Fibroblast of gingiva (primary cell): ENCODE results near the gene UCN.
A peak's percentile ranks its signal among the peaks of the same experiment; 100 is the strongest.
"Not testable (repeated sequence)": the region's sequence is repeated elsewhere in the genome, so short reads cannot be mapped to it uniquely, and the experiment has no call there.

Experiments used
- DNase-seq: peaks from one replicate; pipeline ENCODE4 v3.0.0-alpha.2; 2011; ENCODE audit warnings: low read depth

The UCN gene

GRCh38 chr2:27308359-27308881 lies at the start of gene UCN:
UCN (minus strand) TSS chr2:27308445; CDS start chr2:27307895, 550 bp downstream.
- peak; percentile 19 for DNase-seq

- DNase-seq, result peak; percentile 94
Observed at GRCh38 chr2:27356382-27357181, 48.3 kb upstream of the UCN start, which contains the start of gene GTF3C2. GTF3C2 (minus strand) TSS chr2:27356764; CDS start chr2:27343554, 13,210 bp downstream.

- DNase-seq, result peak; percentile 43
Observed at GRCh38 chr2:27356056-27356381, 47.8 kb upstream of the UCN start.

GRCh38 chr2:27354597-27354927 lies 46.3 kb upstream of the UCN start:
- no peak for DNase-seq

GRCh38 chr2:27353762-27354596 lies 45.7 kb upstream of the UCN start:
- DNase-seq, result peak; percentile 48

GRCh38 chr2:27353386-27353761 lies 45.1 kb upstream of the UCN start:
- DNase-seq, result not testable (repeated sequence)

GRCh38 chr2:27351802-27352598 lies 43.8 kb upstream of the UCN start:
- DNase-seq, result no peak

- no peak for DNase-seq
Observed at GRCh38 chr2:27350106-27350693, 42.0 kb upstream of the UCN start.

GRCh38 chr2:27347641-27348040 lies 39.4 kb upstream of the UCN start:
- DNase-seq, result no peak

- no peak for DNase-seq
Observed at GRCh38 chr2:27336173-27336572, 27.9 kb upstream of the UCN start.

GRCh38 chr2:27335311-27335710 lies 27.1 kb upstream of the UCN start:
- no peak for DNase-seq

GRCh38 chr2:27324720-27325119 lies 16.5 kb upstream of the UCN start:
- DNase-seq, result no peak

- DNase-seq, result no peak
Observed at GRCh38 chr2:27323596-27324285, 15.5 kb upstream of the UCN start.

- DNase-seq, result peak; percentile 89
Observed at GRCh38 chr2:27322766-27323595, 14.7 kb upstream of the UCN start, which contains the start of gene MPV17. MPV17 (minus strand) TSS chr2:27323097; CDS start chr2:27322517, 580 bp downstream.

GRCh38 chr2:27322301-27322765 lies 14.1 kb upstream of the UCN start:
- DNase-seq, result no peak

GRCh38 chr2:27320958-27321543 lies 12.8 kb upstream of the UCN start:
- peak; percentile 97 for DNase-seq

- DNase-seq, result not testable (repeated sequence)
Observed at GRCh38 chr2:27319839-27320238, 11.6 kb upstream of the UCN start.

GRCh38 chr2:27316655-27317412 lies 8.6 kb upstream of the UCN start:
- DNase-seq, result peak; percentile 15

GRCh38 chr2:27315122-27315521 lies 6.9 kb upstream of the UCN start:
- DNase-seq, result no peak
